Left lung (tissue), 10 donors: Measurements from ENCODE around the gene SF1. TPM values are rescaled to one million over a fixed set of nuclear protein-coding genes. Genes with fewer than 3 reads are reported as not detected.
A peak's percentile ranks its signal among the peaks of the same experiment; 100 is the strongest.

ENCODE experiments used
- ATAC-seq: fragments of 200-7000 bp; cut with Tn5 transposase; one replicate; pipeline ENCODE4 v1.9.1; 2020; ENCODE audit warnings: moderate library complexity
- DNase-seq, 4 donors: peaks; one replicate each; pipeline ENCODE4 v3.0.0-alpha.2; 2013 to 2020
- H3K27ac ChIP-seq, 2 donors: fragments of 200-600 bp; sonication (generic) in 1 of 2; one replicate each; pipeline versions ENCODE4 v1.5.0 to v1.8.0; 2020 to 2021
- H3K27me3 ChIP-seq, 2 donors: fragments of 200-600 bp; sonication (generic) in 1 of 2; one replicate each; pipeline versions ENCODE4 v1.5.0 to v1.8.0; 2020 to 2021
- H3K36me3 ChIP-seq, 2 donors: fragments of 200-600 bp; sonication (generic) in 1 of 2; one replicate each; pipeline versions ENCODE4 v1.5.0 to v1.8.0; 2020 to 2021
- H3K4me1 ChIP-seq, 2 donors: fragments of 200-600 bp; one replicate each; pipeline ENCODE4 v1.8.0; 2021
- H3K4me3 ChIP-seq, 2 donors: fragments of 200-600 bp; sonication (generic) in 1 of 2; one replicate each; pipeline versions ENCODE4 v1.5.0 to v1.8.0; 2020 to 2021; ENCODE audit warnings: mild to moderate bottlenecking in 1 of 2
- H3K9me3 ChIP-seq, 2 donors: fragments of 200-600 bp; sonication (generic) in 1 of 2; one replicate each; pipeline versions ENCODE4 v1.5.0 to v1.8.0; 2020 to 2021
- CTCF ChIP-seq, 2 donors: fragments of 200-600 bp; sonication (generic) in 1 of 2; IDR thresholded peaks; one replicate each; pipeline versions ENCODE4 v1.5.0 to v1.8.0; 2021; ENCODE audit warnings: antibody characterized with exemption in 2 of 2
- intact Hi-C, 2 donors: fragments of 100-400 bp; cut with DNase I; formaldehyde crosslinking; loops; one replicate each; pipeline versions ENCODE4 v1.11.2 to v1.14.2; 2022
- polyA plus RNA-seq, 6 donors: library from polyadenylated mRNA; unstranded; fragments of 120-200 nt; gene quantifications; one replicate each; pipeline ENCODE4 v1.2.1, GENCODE V29; 2013; ENCODE audit not compliant: insufficient read length in 6 of 6
- total RNA-seq, 2 donors: library from RNA; stranded (reverse); fragmentation: NEBNext Ultra II Directional; extraction: Animal tissue kit (Norgen Biotek cat#: 25700); gene quantifications; one replicate each; pipeline ENCODE4 v1.2.1, GENCODE V29; 2021
- donor health status: DM: no; HTN: yes; CAD: no.
- donor health status: DM: no; HTN: no; CAD: no.

The SF1 gene
- total and polyA plus RNA-seq, 8 donors = 169 to 519 (median 446) TPM

- H3K9me3 ChIP-seq = no peaks in the 10 kb centered on the region
- no peaks in the 10 kb centered on the region for H3K27me3 ChIP-seq
- peaks cover 7 to 77% of the 10 kb centered on the region in 2 donors for H3K4me1 ChIP-seq
- peaks cover 6 to 95% of the 10 kb centered on the region in 2 donors for H3K36me3 ChIP-seq
- intact Hi-C loops = no loop called here
- H3K4me3 ChIP-seq = no peak overlapping the region
- no peak for TF ChIP-seq CTCF (IDR thresholded peaks at IDR 0.05)
- ATAC-seq (no peak), DNase-seq (no peak)
- H3K27ac ChIP-seq = peak overlapping the region in 1 of 2 donors; percentile 82
Observed at GRCh38 chr11:64772303-64773018, 5.9 kb downstream of the SF1 start.

- no peak for TF ChIP-seq CTCF (IDR thresholded peaks at IDR 0.05)
- no peaks in the 10 kb centered on the region for H3K27me3 ChIP-seq
- peak overlapping the region in 1 of 2 donors; percentile 82 for H3K27ac ChIP-seq
- H3K4me3 ChIP-seq = no peak overlapping the region
- DNase-seq (no peak), ATAC-seq (no peak)
- H3K4me1 ChIP-seq = peaks cover 4 to 78% of the 10 kb centered on the region in 2 donors
- peaks cover 6 to 100% of the 10 kb centered on the region in 2 donors for H3K36me3 ChIP-seq
- H3K9me3 ChIP-seq = no peaks in the 10 kb centered on the region
- intact Hi-C loops = no loop called here
Observed at GRCh38 chr11:64771861-64772260, 6.5 kb downstream of the SF1 start.

GRCh38 chr11:64770120-64770519, 8.2 kb downstream of the SF1 start:
- intact Hi-C loops = no loop called here
- H3K9me3 ChIP-seq = no peaks in the 10 kb centered on the region
- peaks cover 0 to 67% of the 10 kb centered on the region in 2 donors for H3K4me1 ChIP-seq
- H3K36me3 ChIP-seq = peaks cover 15 to 100% of the 10 kb centered on the region in 2 donors
- no peak overlapping the region for H3K4me3 ChIP-seq
- H3K27ac ChIP-seq = no peak overlapping the region
- ATAC-seq (no peak), DNase-seq (no peak)
- TF ChIP-seq CTCF (IDR thresholded peaks at IDR 0.05) = no peak
- H3K27me3 ChIP-seq = no peaks in the 10 kb centered on the region

- TF ChIP-seq CTCF (IDR thresholded peaks at IDR 0.05) = no peak
- no peak overlapping the region for H3K27ac ChIP-seq
- H3K4me1 ChIP-seq = peaks cover 0 to 67% of the 10 kb centered on the region in 2 donors
- no peak for ATAC-seq
- intact Hi-C loops = no loop called here
- no peak overlapping the region for H3K4me3 ChIP-seq
- peaks cover 20 to 100% of the 10 kb centered on the region in 2 donors for H3K36me3 ChIP-seq
- H3K27me3 ChIP-seq = no peaks in the 10 kb centered on the region
- DNase-seq = peak in 1 of 4 donors; percentile 10
- no peaks in the 10 kb centered on the region for H3K9me3 ChIP-seq
Observed at GRCh38 chr11:64769283-64769682, 9.1 kb downstream of the SF1 start.

- peaks cover 20 to 100% of the 10 kb centered on the region in 2 donors for H3K36me3 ChIP-seq
- no peak overlapping the region for H3K27ac ChIP-seq
- TF ChIP-seq CTCF (IDR thresholded peaks at IDR 0.05) = no peak
- ATAC-seq (no peak), DNase-seq (peak in 1 of 4 donors; percentile 11)
- no peaks in the 10 kb centered on the region for H3K9me3 ChIP-seq
- no peaks in the 10 kb centered on the region for H3K27me3 ChIP-seq
- H3K4me1 ChIP-seq = peaks cover 0 to 67% of the 10 kb centered on the region in 2 donors
- intact Hi-C loops = no loop called here
- no peak overlapping the region for H3K4me3 ChIP-seq
Observed at GRCh38 chr11:64768300-64768694, 10.0 kb downstream of the SF1 start.
